Measurements from ENCODE around the gene DKC1. TPM values are rescaled to one million over a fixed set of nuclear protein-coding genes. Genes with fewer than 3 reads are reported as not detected.
"Not testable (repeated sequence)": the region's sequence is repeated elsewhere in the genome, so short reads cannot be mapped to it uniquely, and the experiment has no call there.

Gene DKC1
- total and polyA plus RNA-seq, 3 donors from 2014 or later = 58.8 to 93.1 (median 66.4) TPM

- H3K4me1 ChIP-seq = no peaks in the 10 kb centered on the region
- WGBS, 2 donors = 88 to 92% methylated on average over 2 of the region's 2 CpGs
- intact Hi-C loops (cut with DNase I; ENCODE audit: low total_unique reads) = no loop called here
- no peak overlapping the region for H3K27ac ChIP-seq
- no peak for TF ChIP-seq POLR2A (IDR thresholded peaks at IDR 0.05)
- no peak for TF ChIP-seq CTCF (IDR thresholded peaks at IDR 0.05)
- no peak for DNase-seq
- no peaks in the 10 kb centered on the region for H3K27me3 ChIP-seq
- no peak overlapping the region for H3K4me3 ChIP-seq
- no peaks in the 10 kb centered on the region for H3K36me3 ChIP-seq (ENCODE audit: low read depth, missing control alignments)
- no peaks in the 10 kb centered on the region for H3K9me3 ChIP-seq
Observed at GRCh38 chrX:154812341-154813101, 49.9 kb downstream of the DKC1 start.

GRCh38 chrX:154813801-154814200 is 51.1 kb downstream of the DKC1 start:
- intact Hi-C loops (cut with DNase I; ENCODE audit: low total_unique reads) = no loop called here
- H3K4me1 ChIP-seq = no peaks in the 10 kb centered on the region
- H3K27ac ChIP-seq = no peak overlapping the region
- no peak for DNase-seq
- no peak for TF ChIP-seq POLR2A (IDR thresholded peaks at IDR 0.05)
- TF ChIP-seq CTCF (IDR thresholded peaks at IDR 0.05) = no peak
- H3K4me3 ChIP-seq = no peak overlapping the region
- H3K36me3 ChIP-seq (ENCODE audit: low read depth, missing control alignments) = no peaks in the 10 kb centered on the region
- no peaks in the 10 kb centered on the region for H3K27me3 ChIP-seq
- no peaks in the 10 kb centered on the region for H3K9me3 ChIP-seq
- 71 to 80% methylated on average over 1 of the region's 1 CpG for WGBS, 2 donors

- no peak for DNase-seq
Observed at GRCh38 chrX:154815274-154815818, 52.7 kb downstream of the DKC1 start.

GRCh38 chrX:154816326-154816898 is 53.7 kb downstream of the DKC1 start:
- H3K27ac ChIP-seq; H3K9me3 ChIP-seq; H3K36me3 ChIP-seq (ENCODE audit: low read depth, missing control alignments); H3K4me1 ChIP-seq; H3K4me3 ChIP-seq; intact Hi-C loops (cut with DNase I; ENCODE audit: low total_unique reads); H3K27me3 ChIP-seq; DNase-seq: not testable (repeated sequence)
- WGBS, 2 donors = 72 to 90% methylated on average over 4 of the region's 4 CpGs

More at GRCh38 chrX:154815274-154815818, 52.7 kb downstream of the DKC1 start:
- Histone ChIP-seq H3K4me1 (no peaks in the 10 kb centered on the region), H3K27ac (no peak overlapping the region), H3K36me3 (ENCODE audit: low read depth, missing control alignments) (no peaks in the 10 kb centered on the region), H3K27me3 (no peaks in the 10 kb centered on the region), H3K4me3 (no peak overlapping the region), H3K9me3 (no peaks in the 10 kb centered on the region)
- WGBS, 2 donors = 48% methylated on average over 5 of the region's 5 CpGs
- TF ChIP-seq CTCF (IDR thresholded peaks at IDR 0.05) (no peak), POLR2A (IDR thresholded peaks at IDR 0.05) (no peak)
- intact Hi-C loops (cut with DNase I; ENCODE audit: low total_unique reads) = no loop called here

GRCh38 chrX:154817048-154817618 is 54.5 kb downstream of the DKC1 start:
- intact Hi-C loops (cut with DNase I; ENCODE audit: low total_unique reads); H3K36me3 ChIP-seq (ENCODE audit: low read depth, missing control alignments); H3K27ac ChIP-seq; H3K27me3 ChIP-seq; DNase-seq; H3K4me1 ChIP-seq; H3K4me3 ChIP-seq; H3K9me3 ChIP-seq: not testable (repeated sequence)
- 65 to 89% methylated on average over 15 to 17 of the region's 19 CpGs for WGBS, 2 donors

Measured in testis (tissue), 3 donors.